Measurements from ENCODE around the gene BMP8B. TPM values are rescaled to one million over a fixed set of nuclear protein-coding genes. Genes with fewer than 3 reads are reported as not detected.

The BMP8B gene
- total and polyA plus RNA-seq, 8 donors: 1.0 to 2.8 (median 1.8) TPM

- Histone ChIP-seq H3K27ac (no peak overlapping the region), H3K27me3 (no peaks in the 10 kb centered on the region), H3K4me3 (no peak overlapping the region), H3K36me3 (peaks cover 0 to 53% of the 10 kb centered on the region in 2 donors), H3K9me3 (no peaks in the 10 kb centered on the region), H3K4me1 (no peaks in the 10 kb centered on the region)
- intact Hi-C loops (cut with DNase I): no loop called here
- no peak for TF ChIP-seq CTCF (IDR thresholded peaks at IDR 0.05)
- ATAC-seq: no peak
- no peak for DNase-seq
These were observed 29.3 kb downstream of the BMP8B start for GRCh38 chr1:39759436-39759726.

GRCh38 chr1:39758556-39759435 lies 29.9 kb downstream of the BMP8B start:
- TF ChIP-seq CTCF (IDR thresholded peaks at IDR 0.05): no peak
- no peaks in the 10 kb centered on the region for H3K4me1 ChIP-seq
- no peak overlapping the region for H3K27ac ChIP-seq
- DNase-seq (no peak), ATAC-seq (no peak)
- no peak overlapping the region for H3K4me3 ChIP-seq
- no peaks in the 10 kb centered on the region for H3K9me3 ChIP-seq
- intact Hi-C loops (cut with DNase I): no loop called here
- H3K27me3 ChIP-seq: no peaks in the 10 kb centered on the region
- peaks cover 0 to 59% of the 10 kb centered on the region in 2 donors for H3K36me3 ChIP-seq

GRCh38 chr1:39757501-39757900 lies 31.2 kb downstream of the BMP8B start:
- intact Hi-C loops (cut with DNase I): no loop called here
- TF ChIP-seq CTCF (IDR thresholded peaks at IDR 0.05): no peak
- Histone ChIP-seq H3K4me1 (no peaks in the 10 kb centered on the region), H3K27ac (no peak overlapping the region), H3K36me3 (peaks cover 0 to 72% of the 10 kb centered on the region in 2 donors), H3K4me3 (no peak overlapping the region), H3K9me3 (no peaks in the 10 kb centered on the region), H3K27me3 (no peaks in the 10 kb centered on the region)
- no peak for ATAC-seq
- DNase-seq: no peak

GRCh38 chr1:39755965-39756659 lies 32.6 kb downstream of the BMP8B start:
- Histone ChIP-seq H3K4me3 (no peak overlapping the region), H3K27me3 (no peaks in the 10 kb centered on the region), H3K36me3 (peaks cover 0 to 85% of the 10 kb centered on the region in 2 donors), H3K4me1 (no peaks in the 10 kb centered on the region), H3K9me3 (no peaks in the 10 kb centered on the region), H3K27ac (no peak overlapping the region)
- intact Hi-C loops (cut with DNase I): no loop called here
- ATAC-seq (no peak), DNase-seq (no peak)
- TF ChIP-seq CTCF (IDR thresholded peaks at IDR 0.05): no peak

- DNase-seq (no peak), ATAC-seq (no peak)
- Histone ChIP-seq H3K4me3 (no peak overlapping the region), H3K36me3 (peaks cover 0 to 95% of the 10 kb centered on the region in 2 donors), H3K4me1 (no peaks in the 10 kb centered on the region), H3K27me3 (no peaks in the 10 kb centered on the region), H3K9me3 (no peaks in the 10 kb centered on the region), H3K27ac (no peak overlapping the region)
- TF ChIP-seq CTCF (IDR thresholded peaks at IDR 0.05): no peak
- intact Hi-C loops (cut with DNase I): no loop called here
These were observed 33.7 kb downstream of the BMP8B start for GRCh38 chr1:39754906-39755504.

Data from left lung (tissue), 10 donors.